Hepatocyte (in vitro differentiated cells): ENCODE data around the gene S100A14.

Experiments used
- EZH2 ChIP-seq: fragments of 200-600 bp; sonication (generic); IDR thresholded peaks from 2 replicates; pipeline ENCODE4 v1.6.1; 2016; ENCODE audit warnings: antibody characterized with exemption, mild to moderate bottlenecking, borderline replicate concordance
- TF ChIP-seq, protein P1 (sequence below): fragments of 200-600 bp; sonication (generic); IDR thresholded peaks from 2 replicates; pipeline ENCODE4 v1.5.1; 2016; ENCODE audit warnings: antibody characterized with exemption, mild to moderate bottlenecking; ENCODE audit not compliant: poor library complexity

DNA sequence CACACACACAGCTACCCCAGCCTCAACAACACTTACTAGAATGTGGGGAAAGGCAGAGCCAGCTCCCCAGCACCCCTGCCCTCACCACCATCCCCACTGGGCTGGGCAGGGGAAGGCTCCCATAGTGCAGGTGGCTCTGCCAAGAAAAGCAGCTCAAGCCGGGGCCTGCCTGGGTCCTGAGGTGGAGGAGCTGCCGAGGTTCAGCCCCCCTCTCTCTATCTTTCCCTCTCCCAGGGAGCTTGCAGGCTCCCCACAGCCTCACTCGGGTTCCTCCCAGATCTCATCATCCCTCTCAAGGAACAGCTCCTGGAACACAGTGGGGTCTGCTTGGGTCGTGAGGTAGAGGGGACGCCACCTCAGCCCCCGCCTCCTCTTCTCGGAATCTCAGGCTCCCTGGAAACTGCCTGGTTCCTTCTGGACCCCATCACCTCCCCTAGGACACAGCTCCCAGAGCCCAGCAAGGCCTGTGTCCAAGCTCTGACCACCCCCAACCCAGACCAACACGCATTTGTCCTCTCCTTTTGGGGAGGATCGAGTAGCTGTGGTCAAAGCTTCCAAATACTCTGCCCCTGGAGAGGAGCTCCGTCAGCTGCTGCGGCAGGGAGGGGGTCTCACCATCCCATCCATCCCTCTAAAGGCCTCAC, 3.9 kb downstream of the S100A14 start:
- TF ChIP-seq, protein P1, sequence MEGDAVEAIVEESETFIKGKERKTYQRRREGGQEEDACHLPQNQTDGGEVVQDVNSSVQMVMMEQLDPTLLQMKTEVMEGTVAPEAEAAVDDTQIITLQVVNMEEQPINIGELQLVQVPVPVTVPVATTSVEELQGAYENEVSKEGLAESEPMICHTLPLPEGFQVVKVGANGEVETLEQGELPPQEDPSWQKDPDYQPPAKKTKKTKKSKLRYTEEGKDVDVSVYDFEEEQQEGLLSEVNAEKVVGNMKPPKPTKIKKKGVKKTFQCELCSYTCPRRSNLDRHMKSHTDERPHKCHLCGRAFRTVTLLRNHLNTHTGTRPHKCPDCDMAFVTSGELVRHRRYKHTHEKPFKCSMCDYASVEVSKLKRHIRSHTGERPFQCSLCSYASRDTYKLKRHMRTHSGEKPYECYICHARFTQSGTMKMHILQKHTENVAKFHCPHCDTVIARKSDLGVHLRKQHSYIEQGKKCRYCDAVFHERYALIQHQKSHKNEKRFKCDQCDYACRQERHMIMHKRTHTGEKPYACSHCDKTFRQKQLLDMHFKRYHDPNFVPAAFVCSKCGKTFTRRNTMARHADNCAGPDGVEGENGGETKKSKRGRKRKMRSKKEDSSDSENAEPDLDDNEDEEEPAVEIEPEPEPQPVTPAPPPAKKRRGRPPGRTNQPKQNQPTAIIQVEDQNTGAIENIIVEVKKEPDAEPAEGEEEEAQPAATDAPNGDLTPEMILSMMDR, result no peak
- TF ChIP-seq EZH2, result no peak
